Neuronal stem cell (in vitro differentiated cells): Measurements from ENCODE around the gene MPZL1.
"Not testable (repeated sequence)": the region's sequence is repeated elsewhere in the genome, so short reads cannot be mapped to it uniquely, and the experiment has no call there.

ENCODE experiments used
- DNase-seq: peaks from one replicate; pipeline ENCODE4 v3.0.0-alpha.2; 2013; ENCODE audit warnings: low spot score
- H2AFZ ChIP-seq: one replicate; pipeline ENCODE4 v1.6.1; 2013; ENCODE audit warnings: mild to moderate bottlenecking, low read length, inconsistent platforms
- H2AK5ac ChIP-seq: 2 replicates; pipeline ENCODE4 v1.6.1; 2013; ENCODE audit warnings: low read depth, mild to moderate bottlenecking, inconsistent platforms, low read length, moderate library complexity, mixed read lengths
- H2BK120ac ChIP-seq: 2 replicates; pipeline ENCODE4 v1.6.1; 2013; ENCODE audit warnings: low read depth, mild to moderate bottlenecking, inconsistent platforms, low read length, moderate library complexity, mixed read lengths
- H2BK12ac ChIP-seq: one replicate; pipeline ENCODE4 v1.6.1; 2013; ENCODE audit warnings: low read length, inconsistent platforms
- H2BK15ac ChIP-seq: 2 replicates; pipeline ENCODE4 v1.6.1; 2013; ENCODE audit warnings: mild to moderate bottlenecking, low read length, inconsistent platforms, mixed read lengths
- H2BK5ac ChIP-seq: one replicate; pipeline ENCODE4 v1.6.1; 2013; ENCODE audit warnings: inconsistent platforms, mild to moderate bottlenecking, low read length, moderate library complexity
- H3K14ac ChIP-seq: one replicate; pipeline ENCODE4 v1.6.1; 2013; ENCODE audit warnings: low read length, inconsistent platforms
- H3K18ac ChIP-seq: 2 replicates; pipeline ENCODE4 v1.6.1; 2013; ENCODE audit warnings: low read length, inconsistent platforms
- H3K23ac ChIP-seq: 2 replicates; pipeline ENCODE4 v1.6.1; 2013; ENCODE audit warnings: low read depth, mild to moderate bottlenecking, mixed read lengths, low read length, inconsistent platforms; ENCODE audit not compliant: poor library complexity
- H3K27ac ChIP-seq: replicated peaks from 3 replicates; pipeline ENCODE4 v1.5.1; 2013; ENCODE audit warnings: low read length, inconsistent platforms
- H3K27me3 ChIP-seq, 3 experiments: 2 replicates each; pipeline ENCODE4 v1.6.1; 2013; ENCODE audit warnings: low read length in 3 of 3, mild to moderate bottlenecking in 2 of 3, inconsistent platforms in 1 of 3, low read depth in 1 of 3, mixed read lengths in 1 of 3, moderate library complexity in 1 of 3; ENCODE audit not compliant: control insufficient read depth in 3 of 3, insufficient read depth in 3 of 3
- H3K36me3 ChIP-seq, 2 donors: replicated peaks in 1 of 2; 2 replicates each; pipeline ENCODE4 v1.6.1; 2013; ENCODE audit warnings: low read length in 2 of 2; ENCODE audit not compliant: control insufficient read depth in 2 of 2, insufficient read depth in 2 of 2
- H3K4ac ChIP-seq: 2 replicates; pipeline ENCODE4 v1.6.1; 2013; ENCODE audit warnings: inconsistent platforms, mild to moderate bottlenecking, low read length, moderate library complexity
- H3K4me1 ChIP-seq, 2 donors: 1 replicate in 1 of 2; 2 replicates in 1 of 2; pipeline ENCODE4 v1.6.1; 2013; ENCODE audit warnings: low read length in 2 of 2, low read depth in 1 of 2; ENCODE audit not compliant: control insufficient read depth in 2 of 2, insufficient read depth in 1 of 2
- H3K4me2 ChIP-seq: one replicate; pipeline ENCODE4 v1.6.1; 2013; ENCODE audit warnings: mild to moderate bottlenecking, low read length, inconsistent platforms; ENCODE audit not compliant: insufficient read depth, poor library complexity, severe bottlenecking
- H3K4me3 ChIP-seq, 2 donors: 2 replicates each; pipeline ENCODE4 v1.5.1; 2013; ENCODE audit warnings: low read length in 2 of 2, mild to moderate bottlenecking in 2 of 2, inconsistent platforms in 1 of 2, moderate library complexity in 1 of 2
- H3K79me1 ChIP-seq: one replicate; pipeline ENCODE4 v1.6.1; 2013; ENCODE audit warnings: low read depth, mild to moderate bottlenecking, inconsistent platforms, low read length, moderate library complexity
- H3K9ac ChIP-seq: one replicate; pipeline ENCODE4 v1.6.1; 2013; ENCODE audit warnings: mild to moderate bottlenecking, low read depth, low read length, inconsistent platforms; ENCODE audit not compliant: poor library complexity
- H3K9me3 ChIP-seq, 2 donors: replicated peaks in 1 of 2; 2 replicates each; pipeline versions ENCODE3 to v1.6.1; 2013; ENCODE audit warnings: low read length in 2 of 2, mild to moderate bottlenecking in 2 of 2, inconsistent platforms in 1 of 2, low read depth in 1 of 2, mixed read lengths in 1 of 2, moderate library complexity in 1 of 2; ENCODE audit not compliant: control insufficient read depth in 2 of 2, insufficient read depth in 1 of 2
- H4K8ac ChIP-seq: one replicate; pipeline ENCODE4 v1.6.1; 2013; ENCODE audit warnings: low read depth, mild to moderate bottlenecking, inconsistent platforms, low read length, moderate library complexity
- H4K91ac ChIP-seq: one replicate; pipeline ENCODE4 v1.6.1; 2013; ENCODE audit warnings: low read length, low read depth, mild to moderate bottlenecking, inconsistent platforms; ENCODE audit not compliant: poor library complexity
- WGBS, 2 donors: extraction: QIAGEN DNeasy Blood & Tissue Kit; methylation state at CpG; one replicate each; pipeline ENCODE4 v1.1.7; 2013; ENCODE audit warnings: missing lambda C conversion rate in 2 of 2, mixed read lengths in 1 of 2; ENCODE audit not compliant: insufficient read length in 2 of 2, insufficient replicate concordance in 1 of 2; ENCODE audit errors: extremely low coverage in 2 of 2; 5-methylcytosine and 5-hydroxymethylcytosine counted together

MPZL1 gene

GRCh38 chr1:167826127-167826526, 104.3 kb downstream of the MPZL1 start:
- H3K27me3 ChIP-seq: no peaks in the 10 kb centered on the region
- H3K27ac ChIP-seq: no peak overlapping the region
- H3K23ac ChIP-seq: no peak overlapping the region
- no peak overlapping the region for H4K91ac ChIP-seq
- no peak overlapping the region for H3K4ac ChIP-seq
- no peak overlapping the region for H2BK12ac ChIP-seq
- H3K4me2 ChIP-seq: no peak overlapping the region
- H3K79me1 ChIP-seq: no peaks in the 10 kb centered on the region
- no peak for DNase-seq
- no peak overlapping the region for H2BK15ac ChIP-seq
- H3K14ac ChIP-seq: no peak overlapping the region
- no peak overlapping the region for H2AK5ac ChIP-seq
- no peaks in the 10 kb centered on the region for H3K36me3 ChIP-seq
- no peak overlapping the region for H2BK120ac ChIP-seq
- no peak overlapping the region for H2AFZ ChIP-seq
- WGBS, 2 donors: no CpG with 5 or more reads among the region's 4 CpGs
- no peak overlapping the region for H3K4me3 ChIP-seq
- H3K9ac ChIP-seq: no peak overlapping the region
- no peak overlapping the region for H3K18ac ChIP-seq
- H3K4me1 ChIP-seq: peaks cover 0 to 2% of the 10 kb centered on the region in 2 donors
- no peaks in the 10 kb centered on the region for H3K9me3 ChIP-seq
- H2BK5ac ChIP-seq: no peak overlapping the region
- H4K8ac ChIP-seq: no peak overlapping the region

- H3K36me3 ChIP-seq: no peaks in the 10 kb centered on the region
- H4K8ac ChIP-seq: no peak overlapping the region
- no peak overlapping the region for H4K91ac ChIP-seq
- no peak overlapping the region for H3K9ac ChIP-seq
- no peak overlapping the region for H3K27ac ChIP-seq
- H2BK5ac ChIP-seq: no peak overlapping the region
- H3K4me2 ChIP-seq: no peak overlapping the region
- H3K4me1 ChIP-seq: no peaks in the 10 kb centered on the region
- H3K9me3 ChIP-seq: no peaks in the 10 kb centered on the region
- DNase-seq: no peak
- H3K14ac ChIP-seq: no peak overlapping the region
- H3K4me3 ChIP-seq: no peak overlapping the region
- H2BK12ac ChIP-seq: no peak overlapping the region
- no peak overlapping the region for H3K4ac ChIP-seq
- H2AK5ac ChIP-seq: no peak overlapping the region
- no peak overlapping the region for H2BK15ac ChIP-seq
- no peaks in the 10 kb centered on the region for H3K79me1 ChIP-seq
- no peak overlapping the region for H2AFZ ChIP-seq
- H3K23ac ChIP-seq: no peak overlapping the region
- H3K18ac ChIP-seq: no peak overlapping the region
- no CpG with 5 or more reads among the region's 2 CpGs for WGBS, 2 donors
- H2BK120ac ChIP-seq: no peak overlapping the region
- H3K27me3 ChIP-seq: peaks cover 0 to 6% (median 0%) of the 10 kb centered on the region in 3 experiments
Observed at GRCh38 chr1:167829868-167830267, 108.1 kb downstream of the MPZL1 start.

GRCh38 chr1:167830668-167831067, 108.9 kb downstream of the MPZL1 start:
- H3K4me2 ChIP-seq, H3K18ac ChIP-seq, H2BK15ac ChIP-seq, H3K9me3 ChIP-seq, H3K4me1 ChIP-seq, DNase-seq, H3K23ac ChIP-seq, H3K27ac ChIP-seq, H3K36me3 ChIP-seq, H4K8ac ChIP-seq, H3K9ac ChIP-seq, H3K14ac ChIP-seq, H2BK5ac ChIP-seq, H2BK12ac ChIP-seq, H3K79me1 ChIP-seq, H4K91ac ChIP-seq, H3K4ac ChIP-seq, H3K27me3 ChIP-seq, H2AFZ ChIP-seq, H2BK120ac ChIP-seq, H2AK5ac ChIP-seq, H3K4me3 ChIP-seq: not testable (repeated sequence)
- no CpG with 5 or more reads among the region's 5 CpGs for WGBS, 2 donors

GRCh38 chr1:167832693-167833092, 110.9 kb downstream of the MPZL1 start:
- Histone ChIP-seq H3K36me3 (no peaks in the 10 kb centered on the region), H2AK5ac (no peak overlapping the region), H3K27ac (no peak overlapping the region), H3K4ac (no peak overlapping the region), H3K18ac (no peak overlapping the region), H3K27me3 (peaks cover 0 to 6% (median 0%) of the 10 kb centered on the region in 3 experiments), H3K4me3 (no peak overlapping the region), H2BK120ac (no peak overlapping the region), H3K14ac (no peak overlapping the region), H2BK12ac (no peak overlapping the region), H2AFZ (no peak overlapping the region), H3K23ac (no peak overlapping the region), H3K79me1 (no peaks in the 10 kb centered on the region), H4K91ac (no peak overlapping the region), H3K4me1 (no peaks in the 10 kb centered on the region), H2BK15ac (no peak overlapping the region), H4K8ac (no peak overlapping the region), H3K4me2 (no peak overlapping the region), H3K9ac (no peak overlapping the region), H3K9me3 (no peaks in the 10 kb centered on the region), H2BK5ac (no peak overlapping the region)
- DNase-seq: no peak
- no CpG with 5 or more reads among the region's 5 CpGs for WGBS, 2 donors
